PC-9 (cell line): ENCODE results near the gene SPRR2D. TPM values are rescaled to one million over a fixed set of nuclear protein-coding genes. Genes with fewer than 3 reads are reported as not detected.
"Not testable (repeated sequence)": the region's sequence is repeated elsewhere in the genome, so short reads cannot be mapped to it uniquely, and the experiment has no call there.

ENCODE experiments used
- BruUV-seq: library from RNA; stranded (reverse); fragments of 400-500 nt; replicated peaks from 2 replicates; lab custom pipeline; 2021; lab: Mats Ljungman, UMichigan
- CTCF ChIA-PET: fragments of 300-600 bp; sonication (Branson Sonifier 250); formaldehyde crosslinking; loops from one replicate; lab custom pipeline; 2022; ENCODE audit warnings: antibody characterized with exemption; lab: Charles Lee
- POLR2A ChIA-PET: fragments of 300-600 bp; sonication (Branson Sonifier 250); formaldehyde crosslinking; loops from one replicate; lab custom pipeline; 2022; ENCODE audit warnings: antibody characterized with exemption; ENCODE audit not compliant: unreplicated experiment; lab: Charles Lee
- DNase-seq, 2 experiments: peaks; one replicate each; pipeline versions ENCODE4 v3.0.0 to v3.0.0-alpha.2; 2015 to 2022; ENCODE audit warnings: mixed read lengths in 1 of 2
- H2AFZ ChIP-seq: fragments of 200-600 bp; sonication (generic); 2 replicates; pipeline ENCODE4 v1.8.1; 2017; ENCODE audit warnings: antibody characterized with exemption
- H3F3A ChIP-seq: fragments of 200-600 bp; sonication (generic); 2 replicates; pipeline ENCODE4 v1.8.1; 2017; ENCODE audit warnings: antibody characterized with exemption, mild to moderate bottlenecking, low read depth; ENCODE audit not compliant: insufficient read depth
- H3K27ac ChIP-seq: fragments of 200-600 bp; sonication (generic); 2 replicates; pipeline ENCODE4 v1.6.1; 2016; ENCODE audit warnings: mixed run types
- H3K27me3 ChIP-seq: fragments of 200-600 bp; sonication (generic); 2 replicates; pipeline ENCODE4 v1.6.1; 2016; ENCODE audit warnings: low read depth, mixed run types; ENCODE audit not compliant: insufficient read depth
- H3K36me3 ChIP-seq: fragments of 200-600 bp; sonication (generic); 2 replicates; pipeline ENCODE4 v1.6.1; 2016; ENCODE audit warnings: low read depth, mixed run types
- H3K4me1 ChIP-seq: fragments of 200-600 bp; sonication (generic); replicated peaks from 2 replicates; pipeline ENCODE4 v1.6.1; 2016; ENCODE audit warnings: mixed run types; ENCODE audit not compliant: insufficient read depth
- H3K4me2 ChIP-seq: fragments of 200-600 bp; sonication (generic); 2 replicates; pipeline ENCODE4 v1.6.1; 2017; ENCODE audit warnings: mixed run types
- H3K4me3 ChIP-seq: fragments of 200-600 bp; sonication (generic); 2 replicates; pipeline ENCODE4 v1.6.1; 2016; ENCODE audit warnings: mixed run types
- H3K79me2 ChIP-seq: fragments of 200-600 bp; sonication (generic); 2 replicates; pipeline ENCODE4 v1.6.1; 2017; ENCODE audit warnings: low read depth, mixed run types
- H3K9me2 ChIP-seq: fragments of 200-600 bp; sonication (generic); 2 replicates; pipeline ENCODE4 v1.8.1; 2017; ENCODE audit warnings: mild to moderate bottlenecking; ENCODE audit not compliant: insufficient read depth
- H3K9me3 ChIP-seq: fragments of 200-600 bp; sonication (generic); 2 replicates; pipeline ENCODE4 v1.8.1; 2016; ENCODE audit warnings: low read depth; ENCODE audit not compliant: insufficient read depth
- H4K20me1 ChIP-seq: fragments of 200-600 bp; sonication (generic); 2 replicates; pipeline ENCODE4 v1.8.1; 2017; ENCODE audit not compliant: insufficient read depth
- CTCF ChIP-seq: fragments of 200-600 bp; sonication (generic); conservative IDR thresholded peaks from 2 replicates; pipeline ENCODE4 v1.6.1; 2017; ENCODE audit warnings: mixed run types, antibody characterized with exemption, mild to moderate bottlenecking, moderate library complexity
- EZH2 ChIP-seq: fragments of 200-600 bp; sonication (generic); IDR thresholded peaks from 2 replicates; pipeline ENCODE4 v1.8.0; 2017; ENCODE audit warnings: antibody characterized with exemption, low read depth
- intact Hi-C: fragments of 100-400 bp; cut with micrococcal nuclease; formaldehyde crosslinking; loops from one replicate; pipeline ENCODE4 v1.10.0; 2022; ENCODE audit not compliant: unreplicated experiment
- total RNA-seq: library from RNA; stranded (reverse); gene quantifications from 2 replicates; pipeline ENCODE4 v1.2.3, GENCODE V29; 2021

SPRR2D gene
- total RNA-seq, 1 experiment from 2014 or later = not detected

GRCh38 chr1:153058826-153059784 lies 18.2 kb upstream of the SPRR2D start:
- BruUV-seq = no TSS peak
- Histone ChIP-seq H3K4me2 (no peak overlapping the region), H3K4me1 (peaks cover 8% of the 10 kb centered on the region), H3K27me3 (peaks cover 13% of the 10 kb centered on the region), H3K4me3 (no peak overlapping the region), H3K9me3 (no peaks in the 10 kb centered on the region), H3K9me2 (0 out of 2 replicates have a peak, but pooled peaks cover 3% of the 10 kb centered on the region), H4K20me1 (no peaks in the 10 kb centered on the region), H3K79me2 (no peaks in the 10 kb centered on the region), H2AFZ (no peak overlapping the region), H3K36me3 (no peaks in the 10 kb centered on the region), H3F3A (no peaks in the 10 kb centered on the region; the same call in 1 of the 2 replicates), H3K27ac (no peak overlapping the region)
- peak in 1 of 2 experiments; percentile 77 for DNase-seq
- CTCF ChIA-PET = no interaction called here
- POLR2A ChIA-PET = no interaction called here
- TF ChIP-seq EZH2 = no peak
- no peak for TF ChIP-seq CTCF
- intact Hi-C loops = no loop called here

- Histone ChIP-seq H3K27me3 (peaks cover 15% of the 10 kb centered on the region), H3K27ac (no peak overlapping the region), H3K4me1 (peaks cover 8% of the 10 kb centered on the region), H3K4me3 (no peak overlapping the region), H3K36me3 (no peaks in the 10 kb centered on the region), H4K20me1 (no peaks in the 10 kb centered on the region), H2AFZ (no peak overlapping the region), H3K9me2 (no peaks in the 10 kb centered on the region), H3K4me2 (no peak overlapping the region), H3K79me2 (no peaks in the 10 kb centered on the region), H3F3A (no peaks in the 10 kb centered on the region; the same call in 1 of the 2 replicates), H3K9me3 (no peaks in the 10 kb centered on the region)
- no TSS peak for BruUV-seq
- CTCF ChIA-PET = no interaction called here
- TF ChIP-seq CTCF (peak; percentile 42), EZH2 (no peak)
- no peak for DNase-seq
- intact Hi-C loops = no loop called here
- POLR2A ChIA-PET = no interaction called here
Measured at GRCh38 chr1:153058154-153058553, 17.2 kb upstream of the SPRR2D start.

GRCh38 chr1:153057375-153057774 lies 16.5 kb upstream of the SPRR2D start, which contains the start of gene SPRR2A:
TSS of gene SPRR2A (minus strand) at chr1:153057512. CDS start at chr1:153056735, 777 bp downstream.
- no peak for DNase-seq
- peaks cover 15% of the 10 kb centered on the region for H3K27me3 ChIP-seq
- ChIA-PET POLR2A (no interaction called here), CTCF (no interaction called here)
- no TSS peak for BruUV-seq
- intact Hi-C loops = no loop called here
- H3K4me2 ChIP-seq = no peak within 1 kb of the TSS
- H3K79me2 ChIP-seq = no peaks in the 10 kb centered on the region
- no peaks in the 10 kb centered on the region; the same call in 1 of the 2 replicates for H3F3A ChIP-seq
- H3K9me2 ChIP-seq = no peaks in the 10 kb centered on the region
- H4K20me1 ChIP-seq = no peaks in the 10 kb centered on the region
- H3K36me3 ChIP-seq = no peaks in the 10 kb centered on the region
- no peak within 1 kb of the TSS for H2AFZ ChIP-seq
- H3K4me3 ChIP-seq = no peak within 1 kb of the TSS
- TF ChIP-seq EZH2 (no peak), CTCF (no peak)
- peaks cover 8% of the 10 kb centered on the region for H3K4me1 ChIP-seq
- H3K27ac ChIP-seq = no peak within 1 kb of the TSS
- no peaks in the 10 kb centered on the region for H3K9me3 ChIP-seq

- H3F3A ChIP-seq, H3K27ac ChIP-seq, intact Hi-C loops, H3K4me1 ChIP-seq, H3K4me3 ChIP-seq, DNase-seq, POLR2A ChIA-PET, H3K36me3 ChIP-seq, BruUV-seq, H3K9me3 ChIP-seq, H3K79me2 ChIP-seq, H3K4me2 ChIP-seq, H4K20me1 ChIP-seq, CTCF ChIA-PET, H3K9me2 ChIP-seq, H2AFZ ChIP-seq: not testable (repeated sequence)
- peaks cover 15% of the 10 kb centered on the region for H3K27me3 ChIP-seq
Measured at GRCh38 chr1:153056111-153056510, 15.2 kb upstream of the SPRR2D start.
